Measurements from ENCODE around the gene MYO5A. TPM values are rescaled to one million over a fixed set of nuclear protein-coding genes. Genes with fewer than 3 reads are reported as not detected.
"Not testable (repeated sequence)": the region's sequence is repeated elsewhere in the genome, so short reads cannot be mapped to it uniquely, and the experiment has no call there.

MYO5A gene
- total RNA-seq, 2 donors from 2014 or later = 12.3 to 21.5 TPM

DNA sequence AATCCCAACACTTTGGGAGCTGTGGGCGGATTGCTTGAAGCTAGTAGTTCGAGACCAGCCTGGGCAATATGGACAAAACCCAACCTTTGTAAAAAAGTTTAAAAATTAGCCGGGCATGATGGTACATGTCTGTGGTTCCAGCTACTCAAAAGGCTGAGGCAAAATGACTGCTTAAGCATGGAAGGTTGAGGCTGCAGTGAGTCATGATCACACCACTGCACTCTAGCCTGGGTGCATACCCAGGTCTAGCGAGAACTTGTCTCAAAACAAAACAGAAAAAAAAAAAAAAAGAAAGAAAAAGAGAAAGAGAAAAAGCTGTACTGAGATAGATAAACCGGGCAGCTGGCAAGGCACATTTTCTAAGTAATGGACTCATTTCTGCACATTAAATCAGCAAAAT lies 29.5 kb upstream of the MYO5A start:
- Histone ChIP-seq H3K27ac (no peak overlapping the region), H3K27me3 (no peaks in the 10 kb centered on the region), H3K4me1 (peaks cover 0 to 46% of the 10 kb centered on the region in 2 donors), H3K36me3 (peaks cover 11% of the 10 kb centered on the region), H3K9me3 (no peaks in the 10 kb centered on the region), H3K4me3 (no peak overlapping the region)
- DNase-seq (ENCODE audit: low spot score) = no peak
- TF ChIP-seq, protein P1, sequence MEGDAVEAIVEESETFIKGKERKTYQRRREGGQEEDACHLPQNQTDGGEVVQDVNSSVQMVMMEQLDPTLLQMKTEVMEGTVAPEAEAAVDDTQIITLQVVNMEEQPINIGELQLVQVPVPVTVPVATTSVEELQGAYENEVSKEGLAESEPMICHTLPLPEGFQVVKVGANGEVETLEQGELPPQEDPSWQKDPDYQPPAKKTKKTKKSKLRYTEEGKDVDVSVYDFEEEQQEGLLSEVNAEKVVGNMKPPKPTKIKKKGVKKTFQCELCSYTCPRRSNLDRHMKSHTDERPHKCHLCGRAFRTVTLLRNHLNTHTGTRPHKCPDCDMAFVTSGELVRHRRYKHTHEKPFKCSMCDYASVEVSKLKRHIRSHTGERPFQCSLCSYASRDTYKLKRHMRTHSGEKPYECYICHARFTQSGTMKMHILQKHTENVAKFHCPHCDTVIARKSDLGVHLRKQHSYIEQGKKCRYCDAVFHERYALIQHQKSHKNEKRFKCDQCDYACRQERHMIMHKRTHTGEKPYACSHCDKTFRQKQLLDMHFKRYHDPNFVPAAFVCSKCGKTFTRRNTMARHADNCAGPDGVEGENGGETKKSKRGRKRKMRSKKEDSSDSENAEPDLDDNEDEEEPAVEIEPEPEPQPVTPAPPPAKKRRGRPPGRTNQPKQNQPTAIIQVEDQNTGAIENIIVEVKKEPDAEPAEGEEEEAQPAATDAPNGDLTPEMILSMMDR (IDR thresholded peaks at IDR 0.05) = no peak

DNA sequence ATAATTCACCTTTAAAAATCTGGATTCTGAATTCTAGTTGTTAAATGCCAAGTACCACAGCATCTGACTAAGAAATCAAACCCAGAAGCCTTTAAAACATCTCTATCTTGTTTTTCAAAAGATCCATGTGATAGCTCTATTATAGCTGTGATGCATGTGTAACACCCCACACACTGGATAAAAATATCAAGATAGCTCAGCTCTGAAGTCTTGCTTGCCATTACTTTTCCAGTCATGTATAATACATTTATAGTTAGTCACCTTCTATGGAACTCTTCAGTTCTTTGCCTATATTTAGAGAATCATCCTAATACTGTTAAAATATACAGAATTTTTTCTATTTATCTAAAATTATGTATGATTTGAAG lies 28.6 kb upstream of the MYO5A start:
- DNase-seq (ENCODE audit: low spot score) = no peak
- Histone ChIP-seq H3K4me1 (peaks cover 0 to 43% of the 10 kb centered on the region in 2 donors), H3K4me3 (no peak overlapping the region), H3K9me3 (no peaks in the 10 kb centered on the region), H3K27ac (no peak overlapping the region), H3K27me3 (no peaks in the 10 kb centered on the region), H3K36me3 (peaks cover 11% of the 10 kb centered on the region)
- TF ChIP-seq, protein P1 (IDR thresholded peaks at IDR 0.05) = no peak

DNA sequence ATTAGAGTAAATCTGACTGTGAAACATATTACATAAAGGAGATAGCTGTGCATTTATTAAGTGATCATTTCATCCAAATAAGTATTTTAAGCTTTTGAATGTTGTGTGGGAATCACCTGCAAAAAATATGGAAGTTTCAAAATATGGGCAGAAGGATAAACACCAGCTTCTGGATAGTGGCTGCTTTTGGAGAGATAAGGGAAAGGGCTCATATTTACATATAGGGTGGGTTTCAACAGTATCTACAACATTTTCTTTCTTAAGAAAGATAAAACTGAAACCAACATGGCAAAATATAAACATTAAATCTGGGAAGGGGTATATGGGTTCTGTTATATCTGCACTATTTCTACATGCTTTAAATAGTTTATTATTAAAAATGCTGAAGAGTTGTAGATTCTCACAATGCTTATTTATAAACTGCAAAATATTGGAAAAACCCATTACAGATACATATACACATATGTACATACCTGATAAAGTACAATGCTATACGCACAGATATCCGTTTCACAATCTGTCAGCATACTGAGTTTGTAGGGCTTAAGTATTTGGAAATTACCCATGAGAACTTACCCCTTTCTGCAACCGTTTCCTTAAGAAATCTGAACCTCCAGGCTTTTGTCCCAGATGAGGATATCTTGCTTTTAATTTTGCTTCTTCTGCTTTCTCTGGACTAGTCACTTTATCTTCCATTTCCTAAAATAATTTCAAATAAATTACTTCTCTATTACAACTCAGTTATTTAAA lies 28.0 kb upstream of the MYO5A start:
- Histone ChIP-seq H3K4me1 (peaks cover 0 to 43% of the 10 kb centered on the region in 2 donors), H3K27me3 (no peaks in the 10 kb centered on the region), H3K36me3 (peaks cover 14% of the 10 kb centered on the region), H3K9me3 (no peaks in the 10 kb centered on the region), H3K4me3 (no peak overlapping the region), H3K27ac (no peak overlapping the region)
- TF ChIP-seq, protein P1 (IDR thresholded peaks at IDR 0.05) = no peak
- DNase-seq (ENCODE audit: low spot score) = no peak

DNA sequence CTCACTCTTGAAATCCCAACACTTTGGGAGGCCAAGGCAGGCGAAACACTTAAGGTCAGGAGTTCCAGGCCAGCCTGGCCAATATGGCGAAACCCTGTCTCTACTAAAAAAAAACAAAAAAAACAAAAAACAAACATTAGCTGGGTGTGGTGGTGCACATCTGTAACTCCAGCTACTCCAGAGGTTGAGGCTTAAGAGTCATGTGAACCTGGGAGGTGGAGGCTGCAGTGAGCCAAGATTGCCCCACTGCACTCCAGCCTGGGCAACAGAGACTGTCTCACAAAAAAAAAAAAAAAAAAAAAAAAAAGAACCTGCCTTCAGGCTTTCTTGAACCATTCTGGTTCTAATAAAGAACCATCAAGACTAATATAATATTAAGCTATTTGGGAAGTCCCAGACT lies 23.6 kb upstream of the MYO5A start:
- TF ChIP-seq, protein P1 (IDR thresholded peaks at IDR 0.05) = no peak
- H3K27ac ChIP-seq = no peak overlapping the region
- H3K9me3 ChIP-seq = no peaks in the 10 kb centered on the region
- DNase-seq (ENCODE audit: low spot score) = no peak
- peaks cover 0 to 7% of the 10 kb centered on the region in 2 donors for H3K4me1 ChIP-seq
- H3K4me3 ChIP-seq = no peak overlapping the region
- H3K27me3 ChIP-seq = no peaks in the 10 kb centered on the region
- peaks cover 31% of the 10 kb centered on the region for H3K36me3 ChIP-seq

DNA sequence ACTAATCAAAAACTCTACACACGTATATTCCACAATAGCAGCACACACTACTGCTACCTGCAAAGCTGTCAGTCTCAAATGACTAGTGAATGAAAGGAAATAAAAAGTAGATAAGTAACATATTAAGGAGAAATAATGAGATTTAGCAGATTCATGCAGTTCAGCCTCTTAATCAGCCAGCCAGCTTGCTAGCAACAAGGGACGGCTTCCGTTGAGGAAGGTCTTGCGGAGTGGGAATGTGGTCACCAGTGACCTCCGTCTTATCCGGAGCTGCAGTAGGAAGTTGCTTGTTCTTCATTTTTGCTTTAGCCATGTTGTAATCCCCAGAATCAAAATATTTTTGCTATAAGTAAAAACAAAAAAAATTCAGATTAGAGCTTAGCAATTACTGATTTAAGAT lies 23.1 kb upstream of the MYO5A start:
- H3K4me1 ChIP-seq = peaks cover 0 to 6% of the 10 kb centered on the region in 2 donors
- H3K9me3 ChIP-seq = no peaks in the 10 kb centered on the region
- no peak overlapping the region for H3K4me3 ChIP-seq
- no peaks in the 10 kb centered on the region for H3K27me3 ChIP-seq
- H3K27ac ChIP-seq = no peak overlapping the region
- peaks cover 31% of the 10 kb centered on the region for H3K36me3 ChIP-seq
- TF ChIP-seq, protein P1 (IDR thresholded peaks at IDR 0.05) = no peak
- DNase-seq (ENCODE audit: low spot score) = no peak

GRCh38 chr15:52551186-52551585 lies 22.5 kb upstream of the MYO5A start:
- H3K4me3 ChIP-seq; H3K27me3 ChIP-seq; H3K27ac ChIP-seq; DNase-seq (ENCODE audit: low spot score); H3K9me3 ChIP-seq; H3K4me1 ChIP-seq: not testable (repeated sequence)
- H3K36me3 ChIP-seq = peaks cover 25% of the 10 kb centered on the region

Measured in right atrium auricular region (tissue), 2 donors.